NCI-H526 (cell line): ENCODE results near the gene ST8SIA1.
"Not testable (repeated sequence)": the region's sequence is repeated elsewhere in the genome, so short reads cannot be mapped to it uniquely, and the experiment has no call there.

Experiments
- DNase-seq, 2 experiments: peaks; one replicate each; lab custom pipeline; 2025; lab: John Stamatoyannopoulos, UW

The ST8SIA1 gene

GRCh38 chr12:22334410-22335100 lies at the start of gene ST8SIA1:
Gene ST8SIA1 (minus strand): TSS chr12:22334707. CDS start chr12:22334232, 475 bp downstream.
- DNase-seq = peak in 1 of 2 experiments; percentile 74

- DNase-seq = no peak
These were observed 45.5 kb upstream of the ST8SIA1 start for GRCh38 chr12:22380031-22380430.

GRCh38 chr12:22377731-22378496 lies 43.4 kb upstream of the ST8SIA1 start:
- no peak for DNase-seq

- DNase-seq = not testable (repeated sequence)
These were observed 42.2 kb upstream of the ST8SIA1 start for GRCh38 chr12:22376596-22377150.

- no peak for DNase-seq
These were observed 40.0 kb upstream of the ST8SIA1 start for GRCh38 chr12:22374508-22374907.

GRCh38 chr12:22372277-22372837 lies 37.9 kb upstream of the ST8SIA1 start:
- DNase-seq = no peak

DNA sequence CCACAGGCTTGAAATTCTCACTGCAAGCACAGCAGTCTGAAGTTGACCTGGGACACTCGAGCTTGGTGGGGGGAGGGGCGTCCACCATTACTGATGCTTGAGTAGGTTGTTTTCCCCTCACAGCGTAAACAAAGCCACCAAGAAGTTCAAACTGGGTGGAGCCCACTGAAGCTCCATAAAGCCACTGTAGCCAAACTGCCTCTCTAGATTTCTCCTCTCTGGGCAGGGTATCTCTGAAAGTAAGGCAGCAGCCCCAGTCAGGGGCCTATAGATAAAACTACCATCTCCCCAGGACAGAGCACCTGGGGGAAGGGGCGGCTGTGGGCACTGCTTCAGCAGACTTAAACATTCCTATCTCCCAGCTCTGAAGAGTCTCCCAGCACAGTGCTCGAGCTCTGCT lies 31.7 kb upstream of the ST8SIA1 start:
- DNase-seq = no peak

DNA sequence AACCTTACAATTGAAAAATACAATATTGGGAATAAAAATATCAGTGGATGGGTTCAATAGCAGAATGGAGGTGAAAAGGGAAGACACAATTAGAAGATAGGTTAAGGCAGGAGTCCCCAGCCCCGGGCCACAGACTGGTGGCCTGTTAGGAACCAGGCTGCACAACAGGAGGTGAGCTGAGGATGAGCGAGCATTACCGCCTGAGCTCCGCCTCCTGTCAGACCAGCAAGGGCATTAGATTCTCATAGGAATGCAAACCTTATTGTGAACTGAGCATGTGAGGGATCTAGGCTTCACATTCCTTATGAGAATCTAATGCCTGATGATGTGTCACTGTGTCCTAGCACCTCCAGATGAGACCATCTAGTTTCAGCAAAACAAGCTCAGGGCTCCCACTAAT lies 27.3 kb upstream of the ST8SIA1 start:
- no peak for DNase-seq

DNA sequence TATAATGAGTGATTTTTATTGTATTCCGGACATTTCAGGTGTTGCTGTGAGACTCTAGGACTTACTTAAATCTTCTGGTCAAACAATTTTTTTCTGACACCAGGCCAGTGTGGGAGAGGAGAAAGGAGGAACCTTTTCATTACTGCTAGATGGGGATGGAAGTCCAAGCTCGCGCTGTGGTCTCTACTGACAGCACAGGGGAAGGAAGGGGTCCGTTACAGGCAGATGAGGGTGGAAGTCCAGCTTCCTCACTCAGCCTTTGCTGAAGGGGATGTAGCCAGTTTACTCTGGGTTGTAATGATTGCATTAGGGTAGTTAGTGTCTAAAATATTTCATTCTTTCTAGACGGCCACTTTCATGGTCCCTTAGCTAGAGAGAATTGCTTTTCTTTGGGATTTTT lies 26.3 kb upstream of the ST8SIA1 start:
- no peak for DNase-seq

DNA sequence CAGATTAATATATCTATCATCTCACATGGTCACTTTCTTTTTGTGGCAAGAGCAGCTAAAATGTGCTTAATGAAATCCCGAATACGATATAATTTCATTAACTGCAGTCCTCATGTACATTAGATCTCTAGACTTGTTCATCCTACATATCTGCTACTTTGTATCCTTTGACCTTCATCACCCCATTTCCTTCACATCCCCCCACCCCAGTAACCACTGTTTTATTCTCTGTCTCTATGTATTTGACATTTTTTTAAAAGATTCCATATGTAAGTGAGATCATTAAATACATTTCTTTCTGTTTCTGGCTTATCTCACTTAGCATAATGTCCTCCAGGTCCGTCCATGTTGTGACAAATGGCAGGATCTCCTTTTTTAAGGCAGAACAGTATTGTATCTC lies 23.0 kb upstream of the ST8SIA1 start:
- DNase-seq = no peak

DNA sequence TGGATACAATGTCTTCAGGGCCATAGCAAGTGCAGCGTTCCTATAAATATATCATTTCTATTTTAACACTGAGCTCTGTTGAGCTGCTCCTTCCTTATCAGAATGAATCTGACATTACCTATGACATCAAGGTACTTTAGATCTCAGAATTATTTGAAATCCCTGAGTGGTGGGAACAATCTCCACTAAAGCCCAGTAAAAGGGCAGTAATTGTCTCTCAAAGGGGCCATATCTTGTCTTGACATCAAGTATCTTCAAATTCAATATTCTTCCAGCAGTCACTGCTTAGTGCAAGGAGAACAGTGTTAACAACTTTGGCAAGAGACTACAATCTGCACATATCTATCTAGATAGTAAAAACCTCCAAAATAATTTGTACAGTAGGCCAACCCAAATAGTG lies 21.7 kb upstream of the ST8SIA1 start:
- no peak for DNase-seq

DNA sequence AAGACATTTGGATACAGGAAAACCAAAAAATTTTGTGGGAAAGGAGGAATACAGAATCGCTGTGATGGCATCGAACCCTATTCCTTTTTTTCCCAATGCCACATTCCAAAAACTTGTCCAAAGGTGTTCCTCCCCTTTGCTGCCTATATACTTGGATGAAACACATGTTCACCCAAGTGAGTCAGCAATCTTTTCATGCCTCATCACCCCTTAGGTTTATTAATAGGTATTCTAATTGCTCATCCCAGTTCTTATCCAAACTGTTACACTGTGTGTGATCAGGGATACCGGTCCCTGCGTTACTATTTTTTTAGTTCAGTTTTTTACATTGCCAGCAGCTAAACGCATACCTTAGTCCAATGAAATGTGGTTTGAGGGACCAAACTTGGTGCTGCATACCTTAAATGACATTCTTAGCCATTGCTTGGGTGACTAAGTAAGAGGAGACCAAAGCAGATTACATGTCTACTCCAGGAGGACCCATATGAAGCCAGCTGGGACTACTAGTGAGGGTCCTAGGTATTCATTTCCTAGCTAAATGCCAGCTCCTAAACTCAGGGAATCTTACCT lies 20.6 kb upstream of the ST8SIA1 start:
- DNase-seq = no peak

DNA sequence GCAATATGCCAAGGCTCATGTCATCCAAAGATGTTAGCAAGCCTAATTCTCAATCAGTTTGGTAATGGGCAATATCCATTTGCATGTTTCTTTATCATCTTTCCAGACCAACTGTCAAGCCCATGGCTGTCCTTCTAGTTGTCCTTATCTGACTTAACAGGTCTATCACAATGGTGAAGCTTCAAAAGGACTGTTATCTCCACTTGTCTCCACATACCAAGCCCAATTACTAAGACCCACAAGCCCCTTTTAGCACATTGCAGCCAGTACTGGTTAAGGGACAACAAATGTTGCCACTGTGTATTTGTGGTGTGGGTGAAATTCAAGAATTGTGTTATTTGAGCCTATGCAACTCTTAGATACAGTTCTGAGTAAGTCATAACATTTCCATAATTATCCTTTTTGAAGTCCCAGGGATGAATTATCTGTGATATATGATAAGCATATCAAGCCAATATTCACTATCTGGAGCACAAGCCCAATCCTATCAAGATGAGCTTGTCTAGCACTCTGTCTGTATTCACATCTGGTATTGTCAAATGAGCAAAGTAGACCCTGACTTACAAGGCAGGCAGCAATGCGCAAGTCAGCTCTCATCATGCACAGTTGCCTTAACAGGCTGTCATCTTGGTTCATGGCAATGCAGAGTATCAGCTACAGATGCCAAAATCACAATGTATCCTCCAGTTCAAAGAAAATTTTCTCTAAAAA lies 19.3 kb upstream of the ST8SIA1 start:
- DNase-seq = no peak

DNA sequence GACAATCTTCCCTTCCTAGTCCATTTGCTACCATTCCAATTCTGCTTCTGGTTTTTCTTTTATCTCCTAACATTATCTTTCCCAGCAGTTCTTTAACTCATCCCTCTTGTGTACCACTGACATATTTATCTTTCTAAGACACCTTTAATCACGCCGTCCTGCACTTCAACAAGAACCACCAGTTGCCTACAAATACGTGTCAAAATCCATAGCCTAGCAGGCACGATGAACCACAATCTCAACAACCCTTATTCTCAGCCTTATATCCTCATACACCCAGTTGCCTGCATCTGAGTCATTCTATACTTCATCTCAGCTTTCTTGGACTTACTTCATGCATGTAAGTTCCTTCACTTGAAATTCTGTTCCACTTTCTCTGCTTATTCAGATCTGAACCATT lies 16.4 kb upstream of the ST8SIA1 start:
- DNase-seq = no peak

DNA sequence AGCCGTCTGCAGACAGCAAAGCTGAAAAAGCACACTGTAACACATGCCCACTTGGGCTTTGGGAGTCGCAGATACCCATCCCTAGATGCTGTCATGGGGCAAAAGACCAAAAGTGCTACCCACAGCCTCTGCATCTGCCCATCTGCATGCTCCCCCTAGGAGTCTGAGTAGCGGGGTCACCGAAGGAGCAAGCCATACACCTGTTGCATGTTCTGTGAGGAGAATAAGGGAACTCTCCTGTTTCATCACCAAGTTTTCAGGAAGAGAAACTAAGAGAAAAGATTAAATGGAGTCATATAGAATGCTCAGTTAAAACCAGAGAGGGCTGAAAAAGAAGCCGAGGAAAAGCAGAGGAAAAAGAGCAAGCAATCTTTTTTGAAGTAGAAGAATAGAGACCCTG lies 13.7 kb upstream of the ST8SIA1 start:
- DNase-seq = no peak

DNA sequence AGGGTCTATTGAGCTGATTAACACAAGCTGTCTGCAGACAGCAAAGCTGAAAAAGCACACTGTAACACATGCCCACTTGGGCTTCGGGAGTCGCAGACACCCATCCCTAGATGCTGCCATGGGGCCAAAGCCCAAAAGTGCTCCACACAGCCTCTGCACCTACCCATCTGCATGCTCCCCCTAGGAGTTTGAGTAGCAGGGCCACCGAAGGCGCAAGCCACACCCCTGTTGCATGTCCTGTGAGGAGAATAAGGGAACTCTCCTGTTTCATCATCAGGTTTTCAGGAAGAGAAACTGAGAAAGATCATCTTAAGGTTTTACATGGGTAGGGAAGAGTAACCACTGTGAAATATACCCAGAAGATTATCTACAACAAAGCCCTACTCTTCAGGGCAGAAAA lies 5.6 kb upstream of the ST8SIA1 start:
- no peak for DNase-seq

DNA sequence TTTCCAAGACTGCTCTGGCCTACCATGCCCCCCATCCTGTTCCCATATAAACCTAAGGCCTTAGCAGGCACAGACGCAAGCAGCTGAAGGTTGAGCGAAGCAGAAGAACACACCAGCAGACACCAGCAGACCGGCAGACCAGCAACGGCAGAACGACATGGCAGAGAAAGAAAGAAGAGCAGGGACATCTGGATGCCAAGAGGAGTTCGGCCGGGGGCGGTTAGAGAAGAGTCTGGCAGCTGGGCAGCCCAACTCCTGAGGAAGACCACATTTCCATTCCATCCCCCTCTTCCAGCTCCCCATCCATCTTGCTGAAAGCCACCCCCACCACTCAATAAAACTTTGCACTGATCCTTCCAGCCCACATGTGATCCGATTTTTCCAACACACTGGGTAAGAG lies 5.2 kb upstream of the ST8SIA1 start:
- no peak for DNase-seq

DNA sequence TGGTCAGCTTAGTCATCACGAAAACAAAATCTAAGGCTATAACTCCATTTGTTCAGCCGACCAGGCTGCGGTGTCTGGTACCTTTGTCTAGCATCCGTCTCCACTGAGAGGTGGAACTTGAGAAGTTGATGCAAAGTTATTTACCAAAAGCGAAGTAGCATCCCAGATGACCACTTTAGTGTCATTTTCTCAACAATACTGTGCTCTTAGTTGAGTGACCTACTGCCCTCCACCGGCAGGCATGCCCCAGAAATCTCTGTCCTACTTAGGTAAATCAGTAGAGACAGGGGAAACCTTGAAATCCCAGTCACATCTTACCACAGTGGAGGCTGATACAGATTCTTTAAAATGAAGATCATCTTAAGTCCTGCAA lies 1.3 kb upstream of the ST8SIA1 start:
- peak in 1 of 2 experiments; percentile 68 for DNase-seq

- peak in 1 of 2 experiments; percentile 40 for DNase-seq
These were observed 646 bp downstream of the ST8SIA1 start for GRCh38 chr12:22333713-22334409.

DNA sequence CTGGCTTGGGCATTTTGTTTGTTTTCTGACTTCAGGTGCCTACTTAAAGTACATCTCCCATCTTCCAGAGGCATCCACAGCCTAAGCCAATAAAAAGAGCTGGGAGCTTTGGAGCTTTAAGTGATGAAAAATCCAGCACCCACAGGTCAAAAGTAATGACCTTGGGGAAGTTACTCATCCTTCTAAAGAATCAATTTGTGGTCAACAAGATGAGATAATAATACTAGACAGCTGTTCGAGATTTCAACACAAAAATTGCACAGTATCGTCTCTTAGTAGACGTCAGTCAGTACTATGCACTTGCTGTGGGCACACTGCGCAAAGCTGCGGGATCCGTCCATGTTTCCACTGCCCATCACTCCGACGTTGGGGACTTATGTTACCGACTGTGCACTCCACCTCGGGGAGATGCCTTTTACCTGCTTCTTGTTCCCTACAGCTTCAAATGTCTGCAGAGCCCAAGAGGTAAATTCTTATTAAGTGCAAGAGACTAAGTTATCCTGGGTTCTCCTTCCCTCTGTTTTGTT lies 1.3 kb downstream of the ST8SIA1 start:
- DNase-seq = peak in 1 of 2 experiments; percentile 22

GRCh38 chr12:22332202-22332601 lies 2.3 kb downstream of the ST8SIA1 start:
- no peak for DNase-seq
